GM10248 (cell line): Measurements from ENCODE around the gene TOR2A.

ENCODE experiments used
- CTCF ChIA-PET: fragments of 300-600 bp; sonication (Branson Sonifier 250); formaldehyde crosslinking; extraction: SDS; loops from one replicate; lab custom pipeline; 2021; ENCODE audit warnings: antibody characterized with exemption; lab: Yijun Ruan, JAX
- POLR2A ChIA-PET: fragments of 350-650 bp; sonication (Branson Sonifier 250); formaldehyde crosslinking; extraction: SDS; loops from one replicate; lab custom pipeline; 2020; ENCODE audit warnings: antibody characterized with exemption; lab: Yijun Ruan, JAX
- DNase-seq: peaks from one replicate; pipeline ENCODE4 v3.0.0; 2012; ENCODE audit errors: extremely low spot score
- CTCF ChIP-seq: IDR thresholded peaks from 2 replicates; pipeline ENCODE4 v1.5.1; 2012; ENCODE audit warnings: mild to moderate bottlenecking, low read depth; ENCODE audit errors: extremely low read depth, missing control alignments, control extremely low read depth

TOR2A gene

DNA sequence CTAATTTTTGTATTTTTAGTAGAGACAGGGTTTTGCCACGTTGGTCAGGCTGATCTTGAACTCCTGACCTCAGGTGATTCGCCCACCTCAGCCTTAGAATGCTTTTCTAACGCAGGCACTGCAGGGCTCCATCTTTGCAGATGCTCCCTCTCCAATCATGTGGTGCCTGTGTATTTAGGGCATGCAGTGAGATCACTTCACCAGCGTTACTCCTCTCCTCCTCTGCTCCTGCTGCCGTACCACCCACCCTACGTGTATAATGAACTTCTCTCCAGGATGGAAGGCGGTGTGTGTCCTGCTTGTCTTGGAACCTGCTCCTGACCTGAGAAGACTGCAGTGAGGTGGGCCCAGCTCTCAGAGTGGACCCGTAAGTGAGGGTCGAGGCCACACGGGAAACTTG lies 42.0 kb downstream of the TOR2A start:
- TF ChIP-seq CTCF: no peak
- ChIA-PET POLR2A (no interaction called here), CTCF (interaction anchor here (0.8 to 2.1 kb wide), 3 partner anchors 10 to 1351 kb away, joined by 3 to 5 read pairs (median 3); partner anchors contain the start of gene TOR2A)
- no peak for DNase-seq

- POLR2A ChIA-PET: no interaction called here
- DNase-seq: no peak
- no peak for TF ChIP-seq CTCF
- CTCF ChIA-PET: interaction anchor here (0.9 to 2.1 kb wide), 3 partner anchors 11 to 43 kb away, joined by 3 to 6 read pairs (median 5); partner anchors contain the start of gene TOR2A
Measured at GRCh38 chr9:127692071-127692470, 43.0 kb downstream of the TOR2A start.

- CTCF ChIA-PET: no interaction called here
- POLR2A ChIA-PET: no interaction called here
- DNase-seq: no peak
- TF ChIP-seq CTCF: no peak
Measured at GRCh38 chr9:127690735-127691134, 44.4 kb downstream of the TOR2A start.

GRCh38 chr9:127689329-127690000 lies 45.6 kb downstream of the TOR2A start:
- no peak for DNase-seq
- ChIA-PET POLR2A (interaction anchor here (0.6 kb wide), 1 partner anchor 243 kb away, joined by 3 read pairs; no protein-coding TSS in a partner anchor), CTCF (no interaction called here)
- TF ChIP-seq CTCF: no peak

DNA sequence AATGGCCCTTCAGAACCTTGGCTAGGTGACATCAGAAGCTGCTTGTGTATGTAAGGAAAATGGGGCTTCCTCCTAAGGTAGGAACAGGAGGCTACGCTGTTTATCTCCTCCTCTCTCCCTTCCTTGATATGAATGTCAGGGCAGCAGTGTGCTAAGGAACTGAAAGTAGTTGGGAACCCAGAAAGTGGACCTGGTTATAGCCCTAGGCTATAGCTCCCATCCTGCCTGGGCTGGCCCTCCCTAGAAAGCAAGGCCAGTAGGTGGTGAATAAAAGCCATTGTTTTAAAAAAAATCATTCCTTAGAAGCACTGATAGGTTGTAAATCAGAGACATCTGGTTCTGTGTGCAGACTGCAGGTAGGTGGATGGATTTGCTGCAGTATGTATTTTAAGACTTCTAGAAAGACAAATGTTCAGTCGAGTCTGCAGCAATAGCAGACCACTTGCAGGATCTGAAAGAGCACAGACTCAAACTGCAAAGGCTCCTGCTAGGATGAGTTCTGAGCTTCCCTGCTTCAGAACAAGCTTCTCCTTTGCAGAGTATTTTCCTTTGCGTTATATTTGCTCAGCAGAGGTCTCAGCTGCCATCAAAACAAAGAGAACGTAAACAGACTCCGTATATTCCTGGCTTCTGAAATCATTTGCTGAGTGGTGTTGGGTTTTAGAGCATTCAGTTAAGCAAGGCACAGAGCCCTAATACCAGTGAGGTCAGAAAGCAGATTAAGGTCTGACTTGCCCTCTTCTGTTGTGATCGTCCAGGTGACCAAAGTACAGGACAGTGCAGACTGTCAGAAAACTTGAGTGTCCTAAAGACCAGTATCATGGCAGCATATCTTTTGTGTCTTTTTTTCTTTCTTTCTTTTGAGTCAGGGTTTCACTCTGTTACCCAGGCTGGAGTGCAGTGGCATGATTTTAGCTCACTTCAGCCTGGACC lies 48.4 kb downstream of the TOR2A start:
- no peak for TF ChIP-seq CTCF
- POLR2A ChIA-PET: interaction anchor here (0.5 kb wide), 1 partner anchor 77 kb away, joined by 3 read pairs; no protein-coding TSS in a partner anchor
- no peak for DNase-seq
- CTCF ChIA-PET: interaction anchor here (1.1 to 1.7 kb wide), 5 partner anchors 9 to 100 kb away, joined by 3 to 5 read pairs (median 3); partner anchors contain the start of gene TOR2A

- CTCF ChIA-PET: interaction anchor here (0.9 to 1.0 kb wide), 2 partner anchors 237 to 414 kb away, joined by 3 read pairs; no protein-coding TSS in a partner anchor
- DNase-seq: no peak
- no peak for TF ChIP-seq CTCF
- POLR2A ChIA-PET: no interaction called here
Measured at GRCh38 chr9:127684576-127684975, 50.5 kb downstream of the TOR2A start.
